Fibroblast of pulmonary artery (primary cell): ENCODE results near the gene PKM.

Source experiments
- DNase-seq: peaks from one replicate; pipeline ENCODE4 v3.0.0-alpha.2; 2010; ENCODE audit warnings: low read depth
- H3K4me3 ChIP-seq: replicated peaks from 2 replicates; pipeline ENCODE4 v1.5.1; 2011; ENCODE audit warnings: low read depth, mild to moderate bottlenecking, control low read depth, low read length, moderate library complexity
- TF ChIP-seq, protein P1 (sequence below): IDR thresholded peaks from 2 replicates; pipeline ENCODE4 v1.5.1; 2011; ENCODE audit warnings: mild to moderate bottlenecking, control low read depth, low read length, inconsistent platforms; ENCODE audit errors: missing control alignments

The PKM gene

GRCh38 chr15:72178976-72179585, 51.9 kb downstream of the PKM start:
- no peak overlapping the region for H3K4me3 ChIP-seq
- DNase-seq = no peak
- TF ChIP-seq, protein P1, sequence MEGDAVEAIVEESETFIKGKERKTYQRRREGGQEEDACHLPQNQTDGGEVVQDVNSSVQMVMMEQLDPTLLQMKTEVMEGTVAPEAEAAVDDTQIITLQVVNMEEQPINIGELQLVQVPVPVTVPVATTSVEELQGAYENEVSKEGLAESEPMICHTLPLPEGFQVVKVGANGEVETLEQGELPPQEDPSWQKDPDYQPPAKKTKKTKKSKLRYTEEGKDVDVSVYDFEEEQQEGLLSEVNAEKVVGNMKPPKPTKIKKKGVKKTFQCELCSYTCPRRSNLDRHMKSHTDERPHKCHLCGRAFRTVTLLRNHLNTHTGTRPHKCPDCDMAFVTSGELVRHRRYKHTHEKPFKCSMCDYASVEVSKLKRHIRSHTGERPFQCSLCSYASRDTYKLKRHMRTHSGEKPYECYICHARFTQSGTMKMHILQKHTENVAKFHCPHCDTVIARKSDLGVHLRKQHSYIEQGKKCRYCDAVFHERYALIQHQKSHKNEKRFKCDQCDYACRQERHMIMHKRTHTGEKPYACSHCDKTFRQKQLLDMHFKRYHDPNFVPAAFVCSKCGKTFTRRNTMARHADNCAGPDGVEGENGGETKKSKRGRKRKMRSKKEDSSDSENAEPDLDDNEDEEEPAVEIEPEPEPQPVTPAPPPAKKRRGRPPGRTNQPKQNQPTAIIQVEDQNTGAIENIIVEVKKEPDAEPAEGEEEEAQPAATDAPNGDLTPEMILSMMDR = no peak

DNA sequence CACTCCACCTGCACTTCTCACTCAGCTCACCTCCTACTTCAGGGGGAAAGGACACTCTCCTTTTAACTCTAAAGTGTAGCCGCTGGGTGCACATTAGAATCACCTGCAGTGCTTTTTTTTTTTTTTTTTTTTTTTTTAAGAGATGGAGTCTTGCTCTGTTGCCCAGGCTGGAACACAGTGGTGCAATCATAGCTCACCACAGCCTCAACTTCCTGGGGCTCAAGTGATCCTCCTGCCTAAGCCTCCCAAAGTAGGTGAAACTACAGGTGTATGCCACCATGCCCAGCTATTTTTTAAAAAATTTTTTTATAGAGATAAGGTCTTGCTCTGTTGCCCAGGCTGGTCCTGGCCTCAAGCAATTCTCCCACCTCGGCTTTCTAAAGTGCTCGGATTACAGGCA, 54.2 kb downstream of the PKM start:
- TF ChIP-seq, protein P1 = no peak
- no peak for DNase-seq
- H3K4me3 ChIP-seq = no peak overlapping the region

DNA sequence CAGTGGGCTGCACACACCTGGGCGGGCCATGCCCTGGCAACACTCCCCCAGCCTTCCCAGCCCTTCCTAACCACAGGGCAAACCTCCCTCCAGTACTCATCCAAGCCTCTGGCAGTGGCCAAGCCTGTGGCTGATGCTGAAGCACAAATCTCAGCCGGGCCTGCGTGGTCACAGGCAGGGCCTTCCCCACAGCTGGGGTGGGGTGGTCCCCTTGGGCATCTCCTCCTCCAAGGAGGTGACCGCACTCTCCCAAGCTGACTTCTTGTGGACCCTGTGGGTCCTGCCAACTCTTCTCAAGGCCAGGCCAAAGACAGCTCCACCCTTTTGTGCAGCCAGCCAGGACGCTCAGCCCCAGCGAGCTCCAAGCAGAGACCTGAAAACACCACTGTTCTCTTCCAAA, 54.8 kb downstream of the PKM start:
- no peak for DNase-seq
- no peak overlapping the region for H3K4me3 ChIP-seq
- TF ChIP-seq, protein P1 = no peak

GRCh38 chr15:72175186-72176044, 55.6 kb downstream of the PKM start:
- no peak for DNase-seq
- no peak overlapping the region for H3K4me3 ChIP-seq
- TF ChIP-seq, protein P1 = no peak

DNA sequence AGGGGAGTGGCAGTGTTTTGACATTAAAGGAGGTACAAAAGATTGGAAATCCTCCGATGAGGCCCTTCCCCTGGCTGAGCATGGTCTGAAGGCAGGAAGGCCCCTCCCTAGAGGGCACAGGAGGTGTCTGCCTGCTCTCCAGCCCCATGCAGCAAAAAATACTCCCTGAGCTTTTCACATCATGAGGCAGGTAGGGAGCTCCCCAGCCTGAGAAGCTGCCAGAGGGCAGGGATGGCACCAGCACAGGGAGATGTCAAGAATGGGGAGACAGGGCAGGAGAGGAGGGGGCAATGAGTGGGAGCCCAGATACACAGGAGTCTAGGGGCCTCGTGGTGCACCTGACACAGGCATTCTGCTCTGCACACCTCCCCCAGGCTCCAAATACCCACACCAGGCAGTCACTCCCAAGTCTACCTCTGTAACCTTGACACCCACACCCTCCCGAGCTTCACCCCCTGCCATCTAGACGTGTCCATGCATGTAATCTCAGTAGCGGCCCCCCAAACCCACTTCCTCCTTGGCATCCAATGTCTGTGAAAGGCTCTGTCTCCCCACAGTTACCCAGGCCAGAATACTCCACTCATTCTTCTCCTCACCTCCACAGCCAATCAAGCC, 56.3 kb downstream of the PKM start:
- H3K4me3 ChIP-seq = no peak overlapping the region
- TF ChIP-seq, protein P1 = no peak
- DNase-seq = no peak

DNA sequence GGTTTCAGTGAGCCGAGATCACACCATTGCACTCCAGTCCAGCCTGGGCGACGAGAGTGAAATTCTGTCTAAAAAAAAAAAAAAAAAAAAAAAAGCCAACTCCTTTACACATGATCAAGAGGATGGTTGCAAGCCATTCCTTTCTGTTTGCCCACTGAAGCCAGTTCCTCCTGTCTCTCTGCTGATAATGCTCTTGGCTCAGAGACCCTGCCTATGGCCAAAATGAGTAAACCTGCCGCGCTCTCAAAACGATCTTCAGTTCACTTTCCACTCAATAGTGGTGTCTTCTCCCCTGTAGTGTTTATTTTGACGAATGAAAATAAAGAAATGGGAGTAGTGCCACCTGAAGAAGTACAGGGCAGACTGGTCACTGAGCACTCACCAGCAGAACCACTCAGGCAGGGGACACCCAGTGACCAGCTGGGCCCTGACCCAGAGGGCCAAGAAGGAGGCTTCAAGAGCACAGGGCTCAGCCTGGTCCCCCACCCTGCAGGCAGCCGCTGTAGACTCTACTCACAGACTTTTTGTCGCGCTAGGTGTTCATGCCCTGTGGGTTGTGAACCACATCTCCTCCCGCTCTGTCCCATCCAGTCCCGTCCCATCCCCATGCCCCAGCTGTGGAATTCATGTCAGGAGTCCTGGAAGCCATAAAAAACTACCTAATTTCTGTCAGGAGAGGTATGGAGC, 57.0 kb downstream of the PKM start:
- TF ChIP-seq, protein P1 = no peak
- H3K4me3 ChIP-seq = no peak overlapping the region
- DNase-seq = no peak
